ENCODE measurements around the gene CCDC192.

Gene CCDC192

GRCh38 chr5:127849408-127849807 is 146.2 kb downstream of the CCDC192 start:
- POLR2A ChIA-PET: no interaction called here
- H3K4me3 ChIP-seq (ENCODE audit: low read depth, low read length): no peak overlapping the region
- CTCF ChIA-PET: no interaction called here
- TF ChIP-seq CTCF (IDR thresholded peaks at IDR 0.05; ENCODE audit: insufficient read depth, low read length, missing control alignments): no peak
- no peak for DNase-seq (ENCODE audit: low read depth, low spot score)

- no peak for TF ChIP-seq CTCF (IDR thresholded peaks at IDR 0.05; ENCODE audit: insufficient read depth, low read length, missing control alignments)
- no peak overlapping the region for H3K4me3 ChIP-seq (ENCODE audit: low read depth, low read length)
- ChIA-PET POLR2A (no interaction called here), CTCF (no interaction called here)
- DNase-seq (ENCODE audit: low read depth, low spot score): no peak
Measured at GRCh38 chr5:127849891-127850290, 146.7 kb downstream of the CCDC192 start.

- TF ChIP-seq CTCF (IDR thresholded peaks at IDR 0.05; ENCODE audit: insufficient read depth, low read length, missing control alignments): no peak
- no peak overlapping the region for H3K4me3 ChIP-seq (ENCODE audit: low read depth, low read length)
- DNase-seq (ENCODE audit: low read depth, low spot score): no peak
- POLR2A ChIA-PET: no interaction called here
- CTCF ChIA-PET: no interaction called here
Measured at GRCh38 chr5:127851964-127852363, 148.8 kb downstream of the CCDC192 start.

- CTCF ChIA-PET: no interaction called here
- TF ChIP-seq CTCF (IDR thresholded peaks at IDR 0.05; ENCODE audit: insufficient read depth, low read length, missing control alignments): no peak
- POLR2A ChIA-PET: no interaction called here
- no peak overlapping the region for H3K4me3 ChIP-seq (ENCODE audit: low read depth, low read length)
- DNase-seq (ENCODE audit: low read depth, low spot score): no peak
Measured at GRCh38 chr5:127854520-127854919, 151.3 kb downstream of the CCDC192 start.

- DNase-seq (ENCODE audit: low read depth, low spot score): no peak
- no peak overlapping the region for H3K4me3 ChIP-seq (ENCODE audit: low read depth, low read length)
- no peak for TF ChIP-seq CTCF (IDR thresholded peaks at IDR 0.05; ENCODE audit: insufficient read depth, low read length, missing control alignments)
- ChIA-PET CTCF (interaction anchor here (0.7 kb wide), 1 partner anchor 29 kb away, joined by 3 read pairs; no protein-coding TSS in a partner anchor), POLR2A (no interaction called here)
Measured at GRCh38 chr5:127856292-127856691, 153.1 kb downstream of the CCDC192 start.

GRCh38 chr5:127858116-127858784 is 155.1 kb downstream of the CCDC192 start:
- ChIA-PET POLR2A (no interaction called here), CTCF (interaction anchor here (0.9 kb wide), 1 partner anchor 20 kb away, joined by 5 read pairs; no protein-coding TSS in a partner anchor)
- H3K4me3 ChIP-seq (ENCODE audit: low read depth, low read length): no peak overlapping the region
- TF ChIP-seq CTCF (IDR thresholded peaks at IDR 0.05; ENCODE audit: insufficient read depth, low read length, missing control alignments): no peak
- no peak for DNase-seq (ENCODE audit: low read depth, low spot score)

Data from AG04449 (cell line).